HL-60 (cell line): ENCODE results near the gene DIAPH1.

Experiments used
- CTCF ChIP-seq: IDR thresholded peaks from one replicate; pipeline ENCODE4 v1.5.1; 2011; ENCODE audit warnings: low read length, control low read depth, inconsistent platforms; ENCODE audit not compliant: insufficient read depth
- POLR2AphosphoS5 ChIP-seq: IDR thresholded peaks from 2 replicates; pipeline ENCODE4 v1.6.1; 2012; ENCODE audit warnings: low read depth

- TF ChIP-seq POLR2AphosphoS5: no peak
- TF ChIP-seq CTCF: no peak
Measured at GRCh38 chr5:141633871-141634561, 15.2 kb upstream of the DIAPH1 start.
